Muscle of arm (tissue), 14 donors: Measurements from ENCODE around the gene CCSER2. TPM values are rescaled to one million over a fixed set of nuclear protein-coding genes. Genes with fewer than 3 reads are reported as not detected.
"Not testable (repeated sequence)": the region's sequence is repeated elsewhere in the genome, so short reads cannot be mapped to it uniquely, and the experiment has no call there.

ENCODE experiments used
- DNase-seq: peaks from one replicate; pipeline ENCODE4 v3.0.0-alpha.2; 2013
- long read RNA-seq, 11 donors: transcript quantifications; one replicate each; lab custom pipeline, GENCODE V29; 2026
- polyA plus RNA-seq, 12 donors: library from polyadenylated mRNA; unstranded; fragments of 120-200 nt; gene quantifications; one replicate each; pipeline ENCODE4 v1.2.1, GENCODE V29; 2013; ENCODE audit not compliant: insufficient read length in 12 of 12

Gene CCSER2, protein sequence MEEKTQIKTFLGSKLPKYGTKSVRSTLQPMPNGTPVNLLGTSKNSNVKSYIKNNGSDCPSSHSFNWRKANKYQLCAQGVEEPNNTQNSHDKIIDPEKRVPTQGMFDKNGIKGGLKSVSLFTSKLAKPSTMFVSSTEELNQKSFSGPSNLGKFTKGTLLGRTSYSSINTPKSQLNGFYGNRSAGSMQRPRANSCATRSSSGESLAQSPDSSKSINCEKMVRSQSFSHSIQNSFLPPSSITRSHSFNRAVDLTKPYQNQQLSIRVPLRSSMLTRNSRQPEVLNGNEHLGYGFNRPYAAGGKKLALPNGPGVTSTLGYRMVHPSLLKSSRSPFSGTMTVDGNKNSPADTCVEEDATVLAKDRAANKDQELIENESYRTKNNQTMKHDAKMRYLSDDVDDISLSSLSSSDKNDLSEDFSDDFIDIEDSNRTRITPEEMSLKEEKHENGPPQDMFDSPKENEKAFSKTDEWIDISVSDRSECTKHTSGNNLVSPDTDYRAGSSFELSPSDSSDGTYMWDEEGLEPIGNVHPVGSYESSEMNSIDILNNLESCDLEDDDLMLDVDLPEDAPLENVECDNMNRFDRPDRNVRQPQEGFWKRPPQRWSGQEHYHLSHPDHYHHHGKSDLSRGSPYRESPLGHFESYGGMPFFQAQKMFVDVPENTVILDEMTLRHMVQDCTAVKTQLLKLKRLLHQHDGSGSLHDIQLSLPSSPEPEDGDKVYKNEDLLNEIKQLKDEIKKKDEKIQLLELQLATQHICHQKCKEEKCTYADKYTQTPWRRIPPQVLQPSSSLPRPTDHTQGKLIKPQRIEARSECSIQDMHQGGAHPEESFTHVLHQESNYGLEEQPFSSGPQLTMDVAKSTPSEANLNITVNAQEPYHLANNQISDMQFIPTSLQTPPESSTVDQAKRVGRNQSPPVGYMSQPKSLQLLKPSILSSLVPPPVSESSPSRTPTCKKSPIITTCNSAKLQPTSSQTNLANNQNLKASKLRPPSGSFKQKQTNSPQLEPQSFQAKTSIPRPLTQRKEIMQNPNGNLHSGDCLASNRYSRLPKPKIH
- 10 to 100 TPM in 11 of 12 donors, not detected in 1; 44.1 to 71.6 (median 52.6) TPM for polyA plus RNA-seq
- long read RNA-seq, donor 1, full-length matches to known transcripts: 2 of 10 reads
- long read RNA-seq, donor 1, partial matches to known transcripts: 8 of 10 reads
- long read RNA-seq, donor 1, other reads (novel, unspliced or antisense): 0 of 10 reads
- long read RNA-seq, donor 2, full-length matches to known transcripts: 8 of 14 reads
- long read RNA-seq, donor 2, partial matches to known transcripts: 6 of 14 reads
- long read RNA-seq, donor 2, other reads (novel, unspliced or antisense): 0 of 14 reads
- long read RNA-seq, donor 3, full-length matches to known transcripts: 5 of 5 reads
- long read RNA-seq, donor 3, partial matches to known transcripts: 0 of 5 reads
- long read RNA-seq, donor 3, other reads (novel, unspliced or antisense): 0 of 5 reads
- long read RNA-seq, donor 4, full-length matches to known transcripts: 4 of 4 reads
- long read RNA-seq, donor 4, partial matches to known transcripts: 0 of 4 reads
- long read RNA-seq, donor 4, other reads (novel, unspliced or antisense): 0 of 4 reads
- long read RNA-seq, donor 5: 0 reads
- long read RNA-seq, donor 6, full-length matches to known transcripts: 5 of 11 reads
- long read RNA-seq, donor 6, partial matches to known transcripts: 6 of 11 reads
- long read RNA-seq, donor 6, other reads (novel, unspliced or antisense): 0 of 11 reads
- long read RNA-seq, donor 7, full-length matches to known transcripts: 2 of 2 reads
- long read RNA-seq, donor 7, partial matches to known transcripts: 0 of 2 reads
- long read RNA-seq, donor 7, other reads (novel, unspliced or antisense): 0 of 2 reads
- long read RNA-seq, donor 8, full-length matches to known transcripts: 11 of 17 reads
- long read RNA-seq, donor 8, partial matches to known transcripts: 6 of 17 reads
- long read RNA-seq, donor 8, other reads (novel, unspliced or antisense): 0 of 17 reads
- long read RNA-seq, donor 9, full-length matches to known transcripts: 5 of 5 reads
- long read RNA-seq, donor 9, partial matches to known transcripts: 0 of 5 reads
- long read RNA-seq, donor 9, other reads (novel, unspliced or antisense): 0 of 5 reads
- long read RNA-seq, donor 10, full-length matches to known transcripts: 16 of 24 reads
- long read RNA-seq, donor 10, partial matches to known transcripts: 8 of 24 reads
- long read RNA-seq, donor 10, other reads (novel, unspliced or antisense): 0 of 24 reads
- long read RNA-seq, donor 11, full-length matches to known transcripts: 7 of 7 reads
- long read RNA-seq, donor 11, partial matches to known transcripts: 0 of 7 reads
- long read RNA-seq, donor 11, other reads (novel, unspliced or antisense): 0 of 7 reads

DNA sequence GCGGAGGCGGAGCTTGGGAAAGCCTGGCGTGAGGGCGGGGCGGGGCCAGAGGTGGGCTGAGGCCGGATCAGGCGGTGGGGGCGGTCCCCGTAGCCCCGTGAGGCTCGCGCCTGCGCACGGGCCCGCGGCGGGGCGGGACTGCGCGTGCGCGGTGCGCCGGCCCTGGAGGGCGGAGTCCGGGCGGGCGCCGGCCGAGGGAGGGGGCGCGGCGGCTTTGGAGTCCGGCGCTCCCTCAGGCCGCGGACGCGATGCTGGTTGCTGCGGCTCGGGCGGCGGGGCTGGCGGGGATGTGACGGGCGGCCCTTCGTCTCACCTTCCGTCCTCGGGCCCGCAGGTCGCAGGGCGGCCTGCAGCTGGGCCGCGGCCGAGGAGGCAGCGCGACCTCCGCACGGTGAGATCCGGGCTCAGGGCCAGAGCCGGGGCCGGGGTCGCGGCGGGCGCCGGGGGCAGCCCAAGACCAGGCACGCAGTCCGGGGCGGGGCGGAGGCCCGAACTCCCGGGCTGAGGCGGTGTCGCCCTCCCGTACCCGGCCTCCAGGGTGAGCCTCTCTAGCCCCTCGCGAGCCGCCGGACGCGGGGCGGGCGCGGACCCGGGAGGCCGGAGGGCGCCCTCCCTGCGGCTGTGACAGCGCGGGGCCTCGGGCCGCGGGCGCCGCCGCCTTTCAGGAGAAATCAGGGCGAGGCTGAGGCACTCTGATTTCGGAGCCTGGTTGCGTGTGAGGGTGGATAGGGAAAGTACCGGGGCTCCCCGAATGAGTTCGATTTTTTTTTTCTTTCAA is at the start of gene CCSER2:
Gene CCSER2 (plus strand): TSS at position 172 of the 778 bp plus-strand sequence. CDS start 42,464 bp downstream, outside the sequence.
- DNase-seq: peak; percentile 88

DNA sequence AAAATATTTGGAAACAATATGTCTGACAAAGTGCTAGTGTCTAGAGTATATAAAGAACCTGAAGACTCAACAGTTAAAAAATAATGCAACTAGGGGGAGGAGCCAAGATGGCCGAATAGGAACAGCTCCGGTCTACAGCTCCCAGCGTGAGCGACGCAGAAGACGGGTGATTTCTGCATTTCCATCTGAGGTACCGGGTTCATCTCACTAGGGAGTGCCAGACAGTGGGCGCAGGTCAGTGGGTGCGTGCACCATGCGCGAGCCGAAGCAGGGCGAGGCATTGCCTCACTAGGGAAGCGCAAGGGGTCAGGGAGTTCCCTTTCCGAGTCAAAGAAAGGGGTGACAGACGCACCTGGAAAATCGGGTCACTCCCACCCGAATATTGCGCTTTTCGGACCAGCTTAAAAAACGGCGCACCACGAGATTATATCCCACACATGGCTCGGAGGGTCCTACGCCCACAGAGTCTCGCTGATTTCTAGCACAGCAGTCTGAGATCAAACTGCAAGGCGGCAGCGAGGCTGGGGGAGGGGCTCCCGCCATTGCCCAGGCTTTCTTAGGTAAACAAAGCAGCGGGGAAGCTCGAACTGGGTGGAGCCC is 48.4 kb upstream of the CCSER2 start:
- DNase-seq: not testable (repeated sequence)

DNA sequence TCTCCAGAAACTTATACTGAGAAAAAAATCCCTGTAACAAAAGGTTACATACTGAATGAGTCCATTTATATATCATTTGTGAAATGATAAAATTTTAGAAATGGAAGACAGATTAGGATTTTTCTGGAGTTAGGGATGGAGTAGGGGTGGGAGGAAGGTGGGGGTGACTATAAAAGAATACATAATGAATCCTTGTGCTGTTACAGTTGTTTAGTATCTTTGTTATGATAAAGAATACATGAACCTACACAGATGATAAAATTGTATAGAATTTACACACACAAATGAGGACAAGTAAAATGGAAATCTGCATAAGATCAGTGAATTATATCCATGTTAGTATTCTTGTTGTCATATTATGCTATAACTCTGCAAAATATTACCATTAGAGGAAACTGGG is 41.7 kb upstream of the CCSER2 start:
- no peak for DNase-seq

DNA sequence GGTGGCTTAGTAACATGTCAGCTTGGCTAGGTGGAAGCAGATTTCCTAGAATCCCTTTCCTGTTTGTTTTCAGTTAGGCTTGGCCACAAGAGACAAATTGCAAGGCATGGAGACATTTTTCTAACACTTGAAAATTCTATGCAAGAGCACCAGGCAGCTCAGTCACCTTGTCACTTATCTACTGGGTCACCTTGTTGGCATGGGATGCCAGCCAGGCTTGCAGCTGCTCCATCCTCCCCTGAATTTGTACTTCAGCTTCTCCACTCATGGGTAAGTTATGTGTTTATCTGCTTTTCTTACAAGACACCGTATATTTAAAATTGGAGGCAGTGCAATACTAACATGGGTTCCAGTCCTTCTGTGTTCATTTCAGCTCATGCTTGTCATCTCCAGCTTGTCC is 40.2 kb upstream of the CCSER2 start:
- no peak for DNase-seq

DNA sequence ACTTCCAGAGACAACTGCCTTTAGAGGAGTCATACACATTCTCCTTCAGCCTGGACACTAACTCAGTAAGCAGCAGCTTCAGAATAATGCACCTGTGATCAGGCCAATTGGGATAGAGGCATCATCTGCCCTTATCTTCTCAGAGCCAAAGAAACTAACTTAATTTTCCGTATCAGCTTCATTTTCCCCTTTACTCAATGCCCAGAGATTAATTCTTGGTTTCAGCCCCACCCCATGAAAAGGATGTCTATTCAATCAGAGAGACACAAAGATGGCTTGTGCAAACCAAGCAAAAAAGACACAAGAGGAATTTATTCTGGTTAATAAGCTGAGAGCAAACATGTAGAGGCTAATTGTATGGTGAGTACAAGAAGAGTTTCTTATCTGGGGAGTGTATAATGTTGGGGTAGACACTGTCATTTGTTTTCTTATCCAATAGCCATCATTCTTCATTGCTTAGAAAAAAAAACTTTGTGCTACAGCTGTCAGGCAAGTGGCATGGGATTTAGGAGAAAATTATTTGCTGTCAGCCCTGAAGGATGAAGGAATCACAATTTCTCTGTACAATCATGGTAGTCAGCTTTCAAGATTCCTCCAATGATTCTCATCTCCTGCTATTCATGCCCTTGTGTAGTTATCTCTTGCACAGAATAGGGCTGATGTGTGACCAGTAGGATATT is 38.7 kb upstream of the CCSER2 start:
- no peak for DNase-seq

DNA sequence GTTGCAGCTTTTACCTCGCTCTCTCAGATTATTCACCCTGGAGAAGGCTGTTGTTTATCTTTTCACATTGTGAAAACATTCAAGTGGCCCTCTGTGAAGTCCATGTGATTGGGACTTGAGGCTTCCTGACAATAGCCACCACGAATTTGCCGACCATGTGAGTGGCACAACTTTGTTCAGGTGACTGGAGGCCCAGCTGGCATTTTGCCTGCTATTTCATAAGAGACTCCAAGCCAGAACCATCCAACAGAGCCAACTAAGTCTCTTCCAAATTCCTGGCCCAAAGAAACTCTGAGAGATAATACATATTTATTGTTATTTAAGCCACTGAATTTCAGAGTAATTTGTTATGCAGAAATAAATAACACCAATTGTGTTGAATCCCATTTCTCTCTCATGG is 38.2 kb upstream of the CCSER2 start:
- DNase-seq: no peak

DNA sequence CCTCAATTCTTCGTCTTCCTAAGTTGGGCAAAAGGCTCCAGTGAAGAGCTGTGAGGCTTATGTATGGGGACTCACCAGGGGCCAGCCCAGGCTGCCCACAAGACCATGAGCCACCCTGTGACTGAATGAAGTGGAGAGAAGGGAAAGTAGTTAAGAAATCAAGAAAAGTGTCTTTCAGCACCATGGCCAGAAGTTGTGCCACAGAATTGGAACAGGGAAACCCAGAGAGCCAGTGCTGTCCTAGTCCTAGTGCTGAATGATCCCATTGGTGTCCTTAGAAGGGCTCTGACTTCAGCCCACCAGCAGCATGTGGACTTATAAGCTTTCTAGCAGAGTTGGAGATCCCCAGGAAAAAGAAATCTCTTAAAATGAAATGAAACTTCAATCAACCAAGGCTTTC is 37.0 kb upstream of the CCSER2 start:
- DNase-seq: peak; percentile 23

DNA sequence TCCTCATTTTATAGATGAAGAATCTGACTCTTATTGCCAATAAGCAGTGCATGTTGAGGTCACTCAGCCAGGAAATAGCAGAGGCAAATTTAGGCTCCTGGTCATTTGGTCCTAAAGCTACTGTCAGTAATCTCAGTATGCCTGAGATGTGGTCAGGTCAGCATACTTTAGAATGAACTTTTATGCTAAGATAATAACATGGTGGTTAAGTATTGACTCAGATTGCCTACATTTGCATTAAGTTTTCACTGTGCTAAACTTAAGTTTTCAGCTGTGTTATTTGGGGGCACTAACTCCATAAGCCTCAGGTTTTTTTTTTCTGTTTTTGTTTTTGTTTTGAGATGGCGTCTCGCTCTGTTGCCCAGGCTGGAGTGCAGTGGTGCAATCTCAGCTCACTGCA is 35.9 kb upstream of the CCSER2 start:
- no peak for DNase-seq

DNA sequence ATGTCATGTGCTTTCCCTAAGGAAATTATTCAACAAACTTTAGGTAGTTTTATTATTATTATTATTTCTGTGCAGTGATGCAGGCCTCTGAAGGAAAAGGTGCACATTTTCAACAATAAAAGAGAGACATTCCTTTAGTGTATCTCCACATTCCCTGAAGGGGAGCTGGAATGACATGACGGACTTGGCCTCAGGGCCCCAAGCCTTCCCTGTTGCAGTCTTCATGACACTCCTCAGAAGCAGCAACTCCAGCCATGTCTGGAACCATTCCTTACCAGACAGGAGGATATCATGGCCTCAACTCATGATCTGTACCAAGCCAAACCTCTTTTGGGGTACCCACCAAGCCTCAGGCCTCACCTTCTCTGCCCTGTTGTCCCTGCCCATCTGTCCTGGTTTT is 35.2 kb upstream of the CCSER2 start:
- no peak for DNase-seq

DNA sequence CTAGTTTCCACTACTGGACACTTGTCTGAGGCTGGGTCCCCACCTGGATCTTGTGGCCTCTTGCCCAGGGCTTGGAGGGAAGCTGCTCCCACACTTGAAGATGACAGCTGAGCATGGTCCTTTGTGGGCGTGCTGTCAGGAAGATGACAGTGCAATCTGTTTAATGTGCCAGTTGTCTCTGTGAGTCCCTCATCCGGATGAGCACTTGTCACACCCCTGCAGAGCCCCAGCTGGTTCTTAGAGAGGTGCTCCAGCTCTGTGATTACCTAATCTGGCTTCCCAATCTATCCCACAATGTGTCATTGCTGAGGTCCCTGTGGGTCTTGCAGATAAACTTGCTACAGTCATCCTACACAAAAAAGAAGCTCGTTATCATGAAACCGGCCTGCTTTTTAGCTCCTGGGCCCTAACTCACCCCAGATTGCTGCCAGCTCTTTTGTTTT is 34.8 kb upstream of the CCSER2 start:
- no peak for DNase-seq

DNA sequence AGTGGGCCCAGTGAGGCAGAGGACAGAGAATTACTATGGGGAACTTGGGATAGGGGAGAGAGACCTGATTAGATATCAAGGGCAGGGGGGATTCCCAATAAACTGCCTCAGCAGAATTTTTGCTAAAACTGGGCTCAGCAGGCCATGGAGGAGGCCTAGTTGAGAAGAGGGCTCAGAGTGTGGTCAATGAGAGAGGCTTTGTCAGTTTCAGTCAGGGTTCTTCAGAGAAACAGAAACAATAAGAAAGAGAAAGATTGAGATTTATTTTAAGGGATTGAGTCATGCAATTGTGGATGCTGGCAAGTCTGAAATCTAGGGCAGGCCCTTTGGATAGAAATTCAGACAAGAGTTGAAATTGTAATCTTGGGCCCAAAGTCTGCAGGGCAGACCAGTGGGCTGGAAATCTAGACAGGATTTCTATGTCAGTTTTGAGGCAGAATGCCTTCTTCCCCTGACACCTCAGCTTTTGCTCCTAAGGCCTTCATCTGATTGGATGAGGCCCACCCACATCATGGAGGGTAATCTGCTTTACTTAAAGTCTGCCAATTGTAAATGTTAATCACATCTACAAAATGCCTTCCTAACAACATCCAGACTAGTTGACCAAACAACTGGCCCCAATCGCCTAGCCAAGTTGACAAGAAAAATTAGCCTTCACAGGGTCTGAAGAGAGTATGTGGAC is 33.5 kb upstream of the CCSER2 start:
- DNase-seq: no peak

DNA sequence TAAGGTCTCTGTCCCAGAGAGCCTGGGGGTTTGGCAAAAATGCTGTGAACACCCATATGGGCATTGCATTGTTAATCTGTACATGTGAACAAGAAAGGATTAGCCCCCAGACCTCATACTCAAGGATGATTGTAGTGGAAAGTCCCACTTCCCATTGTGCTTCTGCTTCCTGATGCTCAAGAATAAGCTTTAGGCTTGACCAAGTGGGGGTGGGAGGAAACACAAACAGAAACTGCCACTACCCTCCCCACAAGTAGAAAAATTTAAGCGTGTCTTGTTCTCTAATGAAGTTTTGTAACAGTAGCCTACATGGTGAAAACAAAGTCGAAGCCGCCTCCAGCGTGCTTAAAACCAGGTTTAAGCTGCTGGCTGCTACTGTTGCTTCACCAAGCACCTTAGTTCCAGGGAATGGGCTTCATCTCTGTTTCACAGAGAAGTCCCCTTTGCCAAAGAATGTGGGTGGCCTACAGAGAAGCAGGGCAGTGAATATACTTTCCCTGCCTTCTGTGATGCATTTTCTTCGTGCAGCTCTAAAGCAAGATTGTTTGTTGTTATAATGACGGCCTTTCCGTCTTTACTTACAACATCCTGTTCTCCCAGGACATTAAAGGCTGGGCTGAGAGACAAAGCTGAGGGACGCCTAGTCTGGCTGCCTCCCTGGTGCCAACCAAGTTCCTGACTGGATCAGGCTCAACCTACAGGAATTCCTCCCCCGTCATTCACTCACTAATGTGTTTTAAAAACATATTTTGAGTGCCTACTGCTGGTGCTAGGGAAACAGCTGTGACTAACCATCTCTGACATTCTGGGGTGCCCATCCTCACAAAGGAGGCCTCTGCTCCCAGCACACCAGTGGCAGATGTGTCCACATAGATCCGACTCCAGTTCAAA is 32.1 kb upstream of the CCSER2 start:
- DNase-seq: no peak

DNA sequence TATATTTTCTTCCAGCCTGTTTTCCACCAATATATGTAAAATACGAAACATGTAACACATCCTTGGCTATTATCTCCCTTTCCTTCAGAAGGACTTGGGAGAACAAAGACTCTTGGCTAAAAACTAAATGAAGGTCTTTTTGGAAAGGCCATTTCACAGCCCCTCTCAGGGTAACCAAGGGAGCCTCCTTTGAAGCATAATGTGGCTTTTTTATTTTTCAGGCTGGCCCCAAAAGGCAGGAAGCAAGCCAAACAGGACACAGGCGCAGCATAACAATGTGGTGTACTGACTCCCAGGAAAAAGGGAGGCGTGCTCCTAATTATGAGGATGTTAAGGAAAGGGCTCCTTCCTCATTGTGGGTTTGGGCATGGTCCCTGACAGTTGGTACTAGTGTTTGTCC is 30.3 kb upstream of the CCSER2 start:
- DNase-seq: no peak

DNA sequence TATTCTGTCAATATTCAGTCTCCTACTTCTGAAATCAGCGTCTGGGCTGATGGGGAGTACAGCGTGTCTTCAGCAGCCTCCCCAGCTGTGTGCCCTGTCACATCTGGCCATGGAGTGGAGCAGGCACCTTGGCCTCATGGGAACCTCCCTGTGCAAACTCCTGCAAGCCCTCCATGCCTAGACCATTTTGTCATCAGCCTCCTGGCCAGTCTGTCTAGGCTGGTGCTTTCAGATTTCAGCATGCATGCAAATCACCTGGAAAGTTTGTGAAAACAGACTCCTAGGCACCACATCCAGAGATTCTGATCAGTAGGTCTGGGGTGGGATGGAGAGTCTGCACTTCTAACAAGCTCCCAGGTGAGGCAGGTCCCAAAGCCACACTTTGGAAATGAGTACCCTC is 26.2 kb upstream of the CCSER2 start:
- DNase-seq: no peak

DNA sequence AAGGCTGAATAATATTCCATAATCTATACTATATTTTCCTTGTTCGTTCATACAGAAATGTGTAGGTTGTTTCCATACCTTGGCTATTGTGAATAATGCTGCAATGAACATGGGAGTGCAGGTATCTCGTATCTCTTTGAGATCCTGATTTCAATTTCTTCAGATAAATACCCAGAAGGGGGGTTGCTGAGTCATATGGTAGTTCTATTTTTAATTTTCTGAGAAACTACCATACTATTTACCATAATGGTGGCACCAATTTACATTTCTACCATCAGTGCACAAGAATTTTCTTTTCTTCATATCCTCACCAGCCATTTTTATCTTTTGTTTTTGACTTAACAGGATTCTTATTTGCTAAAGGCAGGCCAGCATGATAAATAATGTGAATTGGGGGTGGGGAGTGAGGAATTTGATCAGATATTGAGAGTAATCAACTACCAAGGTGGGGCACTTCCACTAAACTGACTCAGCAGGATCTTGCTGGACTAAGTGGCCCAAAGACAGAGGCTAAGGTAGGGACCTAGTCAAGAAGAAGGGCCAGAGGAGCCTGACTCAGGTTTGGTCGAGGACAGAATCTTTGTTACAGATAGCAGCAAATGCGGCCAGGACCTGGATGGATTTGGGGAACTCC is 21.5 kb upstream of the CCSER2 start:
- no peak for DNase-seq
